ENCODE data around the gene MRTFB. TPM values are rescaled to one million over a fixed set of nuclear protein-coding genes. Genes with fewer than 3 reads are reported as not detected.

The MRTFB gene
- total RNA-seq, 1 donor from 2014 or later, result 89.4 TPM

- no peak overlapping the region for H3K4me3 ChIP-seq
- H3K9me3 ChIP-seq, result no peaks in the 10 kb centered on the region
- no peak for TF ChIP-seq CTCF (IDR thresholded peaks at IDR 0.05)
- H3K27me3 ChIP-seq, result no peaks in the 10 kb centered on the region
- DNase-seq (ENCODE audit: low spot score in 2 of 2), result no peak
- no peak overlapping the region for H3K27ac ChIP-seq
- intact Hi-C loops (cut with DNase I), result no loop called here
- no peaks in the 10 kb centered on the region for H3K36me3 ChIP-seq
- peaks cover 0 to 8% of the 10 kb centered on the region in 2 donors for H3K4me1 ChIP-seq
Observed at GRCh38 chr16:14101415-14101814, 30.3 kb downstream of the MRTFB start.

DNA sequence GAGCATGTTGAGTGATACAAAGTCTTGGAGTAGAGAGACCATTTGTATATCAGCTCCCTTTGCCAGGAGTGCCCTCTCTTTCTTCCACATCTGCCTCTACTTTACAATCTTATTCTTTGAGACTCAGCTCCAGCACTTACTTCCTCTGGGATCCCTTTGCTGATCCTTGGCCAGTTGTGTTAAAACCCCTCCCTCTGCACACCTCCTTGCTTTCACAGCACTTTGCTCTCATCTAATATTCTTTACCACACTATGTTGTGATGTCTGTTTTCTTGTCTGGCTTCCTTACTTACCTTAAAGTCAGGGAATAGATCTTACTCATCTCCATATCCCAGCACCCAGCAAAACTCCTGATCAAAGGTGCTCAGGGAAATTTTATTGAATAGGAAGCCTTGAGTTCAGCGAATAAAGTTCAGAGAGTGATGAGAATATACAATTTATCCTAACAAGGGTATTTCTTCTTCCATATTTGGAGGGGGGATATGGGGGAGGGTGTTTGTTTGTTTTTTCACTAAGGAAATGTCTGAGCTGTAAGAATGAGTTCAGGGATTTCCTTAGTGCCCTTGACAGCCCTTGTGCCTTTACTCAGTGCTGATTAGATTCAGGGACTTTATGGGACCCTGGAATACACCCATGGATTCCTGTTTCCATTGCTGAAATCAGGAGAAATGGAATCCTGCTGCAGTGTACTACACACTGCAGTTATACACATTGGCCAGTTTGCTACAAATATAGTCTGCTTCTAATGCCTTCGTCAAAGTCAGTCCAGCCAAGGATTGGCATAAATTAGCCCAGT, 32.0 kb downstream of the MRTFB start:
- intact Hi-C loops (cut with DNase I), result no loop called here
- H3K36me3 ChIP-seq, result no peaks in the 10 kb centered on the region
- no peaks in the 10 kb centered on the region for H3K9me3 ChIP-seq
- TF ChIP-seq CTCF (IDR thresholded peaks at IDR 0.05), result no peak
- no peak overlapping the region for H3K27ac ChIP-seq
- DNase-seq (ENCODE audit: low spot score in 2 of 2), result no peak
- no peak overlapping the region for H3K4me3 ChIP-seq
- H3K4me1 ChIP-seq, result peaks cover 0 to 8% of the 10 kb centered on the region in 2 donors
- H3K27me3 ChIP-seq, result no peaks in the 10 kb centered on the region

DNA sequence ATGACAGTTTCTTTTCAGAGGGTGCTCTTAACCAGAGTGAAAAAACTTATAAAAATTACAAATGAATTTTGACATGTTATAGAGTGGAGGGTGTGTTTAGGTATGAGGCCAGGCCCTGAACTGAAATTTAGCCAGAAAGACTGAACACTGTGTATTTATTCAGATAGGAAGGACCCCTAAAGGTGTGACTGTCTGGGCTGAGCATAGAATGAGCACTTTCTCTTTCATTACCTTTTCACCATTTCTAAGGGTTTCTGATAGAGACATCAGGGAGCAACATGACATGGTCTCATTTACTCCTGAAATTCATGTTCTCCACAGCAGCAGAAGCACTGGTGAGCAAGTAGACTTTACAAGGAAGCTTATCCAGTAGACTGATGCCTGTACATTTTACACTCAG, 32.9 kb downstream of the MRTFB start:
- no peak for DNase-seq (ENCODE audit: low spot score in 2 of 2)
- intact Hi-C loops (cut with DNase I), result no loop called here
- no peaks in the 10 kb centered on the region for H3K9me3 ChIP-seq
- peaks cover 0 to 8% of the 10 kb centered on the region in 2 donors for H3K4me1 ChIP-seq
- no peak overlapping the region for H3K27ac ChIP-seq
- no peak for TF ChIP-seq CTCF (IDR thresholded peaks at IDR 0.05)
- H3K36me3 ChIP-seq, result no peaks in the 10 kb centered on the region
- no peaks in the 10 kb centered on the region for H3K27me3 ChIP-seq
- no peak overlapping the region for H3K4me3 ChIP-seq

GRCh38 chr16:14105760-14106375, 34.7 kb downstream of the MRTFB start:
- Histone ChIP-seq H3K4me1 (peaks cover 0 to 15% of the 10 kb centered on the region in 2 donors), H3K27ac (no peak overlapping the region), H3K36me3 (no peaks in the 10 kb centered on the region), H3K4me3 (no peak overlapping the region), H3K9me3 (no peaks in the 10 kb centered on the region), H3K27me3 (no peaks in the 10 kb centered on the region)
- TF ChIP-seq CTCF (IDR thresholded peaks at IDR 0.05), result no peak
- DNase-seq (ENCODE audit: low spot score in 2 of 2), result no peak
- intact Hi-C loops (cut with DNase I), result no loop called here

- Histone ChIP-seq H3K9me3 (no peaks in the 10 kb centered on the region), H3K4me1 (peaks cover 0 to 15% of the 10 kb centered on the region in 2 donors), H3K4me3 (no peak overlapping the region), H3K36me3 (no peaks in the 10 kb centered on the region), H3K27ac (no peak overlapping the region), H3K27me3 (no peaks in the 10 kb centered on the region)
- no peak for TF ChIP-seq CTCF (IDR thresholded peaks at IDR 0.05)
- DNase-seq (ENCODE audit: low spot score in 2 of 2), result no peak
- intact Hi-C loops (cut with DNase I), result no loop called here
Observed at GRCh38 chr16:14106457-14106856, 35.3 kb downstream of the MRTFB start.

Data from ascending aorta (tissue), 2 donors.